HG02763 (cell line): Measurements from ENCODE around the gene KEL.
"Not testable (repeated sequence)": the region's sequence is repeated elsewhere in the genome, so short reads cannot be mapped to it uniquely, and the experiment has no call there.

Experiments used
- ATAC-seq: cut with Tn5 transposase; IDR thresholded peaks from one replicate; pipeline ENCODE4 v1.9.1; 2021; ENCODE audit warnings: mild to moderate bottlenecking, moderate library complexity; ENCODE audit not compliant: unreplicated experiment

The KEL gene

GRCh38 chr7:142961973-142962926, at the start of gene KEL:
Gene KEL (minus strand): TSS chr7:142962363. CDS start chr7:142962206, 157 bp downstream.
- ATAC-seq, result no peak

- ATAC-seq, result peak; percentile 77
Measured at GRCh38 chr7:143008007-143008901, 46.1 kb upstream of the KEL start.

DNA sequence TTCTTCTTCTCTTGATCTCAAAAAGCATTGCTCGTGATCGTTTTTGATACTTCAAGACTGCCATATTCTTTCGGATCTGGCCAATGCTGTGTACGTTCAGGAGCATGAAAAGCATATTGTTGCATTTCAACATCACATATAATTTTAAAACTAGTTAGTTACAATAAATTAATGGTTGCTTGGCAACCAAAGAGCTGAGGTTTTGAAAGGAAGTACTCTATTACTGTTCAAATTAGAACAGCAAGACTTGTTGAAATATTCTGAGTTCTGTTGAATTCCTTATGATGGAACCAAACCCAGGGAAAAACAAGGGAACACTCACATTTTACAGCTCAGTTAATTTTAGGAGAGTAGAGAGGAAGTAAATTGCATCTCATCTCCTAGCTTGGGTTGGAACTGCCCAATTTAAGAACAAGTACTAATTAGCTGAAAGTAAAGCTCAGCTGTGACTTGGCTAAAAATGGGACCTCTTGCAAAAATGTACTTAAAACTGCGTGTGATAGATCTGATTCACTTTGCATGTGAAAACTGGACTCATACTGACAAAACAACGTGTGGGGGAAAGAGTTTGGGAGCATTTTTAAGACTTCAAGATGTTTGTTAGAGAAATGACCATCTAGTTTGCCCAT, 43.6 kb upstream of the KEL start:
- no peak for ATAC-seq

- no peak for ATAC-seq
Measured at GRCh38 chr7:143003393-143004051, 41.4 kb upstream of the KEL start.

DNA sequence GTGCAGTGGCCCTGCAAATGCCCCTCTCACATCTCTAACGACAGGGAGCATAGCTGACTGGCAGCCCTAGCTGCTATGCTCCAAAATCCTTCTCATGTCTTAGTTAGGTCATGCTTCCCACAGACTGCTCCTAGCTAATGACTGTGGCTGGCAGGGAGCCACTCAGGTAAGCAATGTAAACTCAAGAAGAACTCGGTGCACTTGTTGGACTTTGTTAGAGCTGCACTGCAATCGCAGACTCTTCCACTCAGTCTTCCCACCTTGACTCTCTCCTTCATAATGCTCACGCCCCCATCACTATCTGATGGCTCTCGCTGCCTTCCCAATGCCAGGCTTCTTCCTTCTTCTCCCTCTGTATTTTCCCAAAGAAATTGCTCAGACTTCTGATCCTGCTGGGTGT, 40.7 kb upstream of the KEL start:
- no peak for ATAC-seq

GRCh38 chr7:143002106-143002505, 39.9 kb upstream of the KEL start:
- no peak for ATAC-seq

GRCh38 chr7:143000648-143001047, 38.5 kb upstream of the KEL start:
- no peak for ATAC-seq

GRCh38 chr7:142999793-143000192, 37.6 kb upstream of the KEL start:
- no peak for ATAC-seq

GRCh38 chr7:142998966-142999365, 36.8 kb upstream of the KEL start:
- no peak for ATAC-seq

GRCh38 chr7:142997456-142997989, 35.4 kb upstream of the KEL start:
- no peak for ATAC-seq

- ATAC-seq, result no peak
Measured at GRCh38 chr7:142992427-142992826, 30.3 kb upstream of the KEL start.

- no peak for ATAC-seq
Measured at GRCh38 chr7:142984297-142984696, 22.1 kb upstream of the KEL start.

GRCh38 chr7:142983825-142984224, 21.7 kb upstream of the KEL start:
- ATAC-seq, result no peak

DNA sequence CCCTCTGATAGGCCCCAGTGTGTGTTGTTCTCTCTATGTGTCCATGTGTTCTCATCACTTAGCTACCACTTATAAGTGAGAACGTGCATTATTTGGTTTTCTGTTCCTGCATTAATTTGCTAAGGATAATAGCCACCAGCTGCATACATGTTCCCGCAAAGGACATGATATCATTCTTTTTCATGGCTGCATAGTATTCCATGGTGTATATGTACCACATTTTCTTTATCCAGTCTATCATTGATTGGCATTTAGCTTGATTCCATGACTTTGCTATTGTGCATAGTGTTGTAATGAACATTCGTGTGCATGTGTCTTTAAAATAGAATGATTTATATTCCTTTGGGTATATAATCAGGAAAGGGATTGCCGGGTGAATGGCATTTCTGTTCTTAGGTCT, 16.2 kb upstream of the KEL start:
- ATAC-seq, result not testable (repeated sequence)

GRCh38 chr7:142974626-142975025, 12.5 kb upstream of the KEL start:
- ATAC-seq, result no peak

DNA sequence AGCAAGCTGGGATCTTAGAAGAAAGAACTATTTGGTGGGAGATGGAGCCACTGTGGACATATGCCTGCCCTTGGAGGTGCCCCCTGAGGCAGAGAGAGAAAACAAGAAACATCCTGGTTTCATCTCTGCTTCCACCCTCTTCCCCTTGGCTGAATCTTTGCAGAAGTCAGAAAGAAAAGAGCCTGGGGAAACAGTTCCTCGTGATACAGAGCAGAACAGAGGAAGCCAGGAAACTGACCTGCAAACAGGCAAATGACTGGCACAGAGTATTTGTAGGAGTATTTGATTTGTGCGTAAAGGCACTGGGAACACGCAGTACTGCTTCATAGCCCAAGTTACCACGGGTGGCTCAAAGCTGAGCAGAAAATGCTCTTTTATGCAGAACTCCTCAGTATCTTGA, 7.0 kb upstream of the KEL start:
- ATAC-seq, result no peak

- ATAC-seq, result no peak
Measured at GRCh38 chr7:142968229-142968628, 6.1 kb upstream of the KEL start.

- no peak for ATAC-seq
Measured at GRCh38 chr7:142964502-142965246, 2.5 kb upstream of the KEL start.

DNA sequence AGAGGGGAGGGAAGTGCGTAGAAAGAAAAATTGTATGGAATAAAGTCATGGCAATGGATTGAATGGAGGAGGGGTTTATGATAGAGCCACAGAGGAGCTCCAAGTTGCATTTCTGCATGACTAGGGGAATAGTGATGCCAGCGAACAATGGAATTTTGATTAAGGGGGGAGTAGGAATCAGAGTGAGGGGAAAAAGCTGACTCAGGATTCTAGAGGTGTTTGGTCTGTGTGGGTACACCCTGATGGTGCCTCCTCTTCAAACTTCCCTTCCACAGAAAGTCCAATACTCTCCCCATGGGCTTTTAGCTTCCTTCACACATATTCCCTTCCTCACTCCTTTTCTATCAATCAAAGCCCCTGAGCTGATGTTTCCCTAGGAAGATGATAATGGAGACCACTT, 1.8 kb upstream of the KEL start:
- no peak for ATAC-seq

DNA sequence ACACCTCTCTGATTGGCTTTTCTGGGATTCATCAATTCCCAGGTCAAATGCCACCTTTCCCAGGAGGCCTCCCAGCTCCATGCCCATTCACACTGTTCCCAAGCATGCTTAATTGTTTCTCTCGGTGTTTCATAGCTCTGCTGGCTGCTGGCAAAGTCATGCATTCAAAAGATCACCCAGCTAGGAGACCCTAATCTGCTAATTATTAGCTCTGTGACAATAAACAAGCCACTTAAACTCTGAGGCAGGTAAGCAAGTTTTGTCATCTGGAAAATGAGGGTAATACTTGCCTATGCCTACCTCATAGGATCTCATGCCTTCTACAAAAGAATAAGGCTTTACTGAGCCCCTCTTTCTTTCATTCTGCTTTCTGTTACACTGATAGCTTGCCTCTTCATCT, 828 bp upstream of the KEL start:
- ATAC-seq, result no peak
